GM19035 (cell line): Measurements from ENCODE around the gene TTL.
A peak's percentile ranks its signal among the peaks of the same experiment; 100 is the strongest.

ENCODE experiments used
- ATAC-seq: cut with Tn5 transposase; IDR thresholded peaks from one replicate; pipeline ENCODE4 v1.9.1; 2021; ENCODE audit not compliant: unreplicated experiment

Gene TTL

DNA sequence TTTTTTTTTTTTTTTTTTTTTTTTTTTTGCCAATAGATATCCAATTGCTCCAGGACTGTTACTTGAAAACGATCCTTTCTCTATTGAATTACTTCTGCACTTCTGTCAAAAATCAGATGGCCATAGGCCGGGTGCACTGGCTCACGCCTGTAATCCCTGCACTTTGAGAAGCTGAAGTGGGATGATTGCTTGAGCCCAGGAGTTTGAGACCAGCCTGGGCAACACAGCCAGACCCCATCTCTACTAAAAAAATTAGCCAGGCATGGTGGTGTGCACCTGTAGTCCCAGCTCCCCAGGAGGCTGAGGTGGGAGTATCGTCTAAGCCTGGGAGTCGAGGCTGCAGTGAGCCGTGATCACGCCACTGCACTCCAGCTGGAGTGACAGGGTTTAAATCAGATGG lies 98.1 kb downstream of the TTL start:
- ATAC-seq: no peak

DNA sequence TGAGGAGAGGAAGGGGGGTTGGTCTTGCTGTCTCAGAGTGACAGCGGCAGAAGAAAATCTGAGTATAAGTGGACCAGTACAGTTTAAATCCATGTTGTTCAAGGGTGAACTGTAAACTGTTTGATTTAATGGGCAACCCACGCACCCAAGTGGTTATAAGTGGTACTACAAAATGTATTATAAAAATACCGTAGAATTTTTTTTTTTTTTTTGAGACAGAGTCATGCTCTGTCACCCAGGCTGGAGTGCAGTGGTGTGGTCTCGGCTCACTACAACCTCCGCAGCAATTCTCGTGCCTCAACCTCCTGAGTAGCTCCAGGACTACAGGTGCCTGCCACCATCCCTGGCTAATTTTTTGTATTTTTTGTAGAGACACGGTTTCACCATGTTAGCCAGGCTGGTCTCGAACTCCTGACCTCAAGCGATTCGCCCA lies 100.4 kb downstream of the TTL start:
- ATAC-seq: no peak

DNA sequence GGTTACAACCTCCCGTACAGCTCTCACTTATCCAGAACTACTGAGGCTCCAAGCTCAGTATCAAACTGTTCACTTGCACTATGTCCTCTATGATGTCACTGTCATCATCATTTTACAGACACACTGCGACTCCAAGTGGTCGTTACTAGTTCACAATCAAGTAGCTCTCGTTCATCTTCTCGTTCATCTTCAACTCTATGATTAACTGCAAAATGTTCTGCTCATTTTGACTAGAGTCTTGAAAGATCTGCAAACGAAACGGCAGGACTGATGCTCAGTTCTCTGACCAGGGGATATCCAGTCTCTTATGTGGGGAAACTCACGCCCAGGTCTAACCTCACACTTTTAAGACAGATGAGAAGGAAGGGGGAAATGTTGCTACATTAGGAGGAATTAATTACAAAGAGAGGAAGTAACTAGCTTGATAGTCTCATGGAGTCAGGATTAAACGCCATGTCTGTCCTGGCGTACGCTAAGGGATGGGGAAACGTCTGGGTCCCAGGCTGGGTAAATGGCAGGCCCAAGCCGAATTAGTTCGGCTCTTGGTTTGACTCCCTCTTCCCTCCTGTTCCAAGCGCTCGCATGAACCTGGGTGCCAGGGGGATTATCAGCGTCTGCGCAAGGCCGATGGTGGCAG lies 101.7 kb downstream of the TTL start:
- no peak for ATAC-seq

DNA sequence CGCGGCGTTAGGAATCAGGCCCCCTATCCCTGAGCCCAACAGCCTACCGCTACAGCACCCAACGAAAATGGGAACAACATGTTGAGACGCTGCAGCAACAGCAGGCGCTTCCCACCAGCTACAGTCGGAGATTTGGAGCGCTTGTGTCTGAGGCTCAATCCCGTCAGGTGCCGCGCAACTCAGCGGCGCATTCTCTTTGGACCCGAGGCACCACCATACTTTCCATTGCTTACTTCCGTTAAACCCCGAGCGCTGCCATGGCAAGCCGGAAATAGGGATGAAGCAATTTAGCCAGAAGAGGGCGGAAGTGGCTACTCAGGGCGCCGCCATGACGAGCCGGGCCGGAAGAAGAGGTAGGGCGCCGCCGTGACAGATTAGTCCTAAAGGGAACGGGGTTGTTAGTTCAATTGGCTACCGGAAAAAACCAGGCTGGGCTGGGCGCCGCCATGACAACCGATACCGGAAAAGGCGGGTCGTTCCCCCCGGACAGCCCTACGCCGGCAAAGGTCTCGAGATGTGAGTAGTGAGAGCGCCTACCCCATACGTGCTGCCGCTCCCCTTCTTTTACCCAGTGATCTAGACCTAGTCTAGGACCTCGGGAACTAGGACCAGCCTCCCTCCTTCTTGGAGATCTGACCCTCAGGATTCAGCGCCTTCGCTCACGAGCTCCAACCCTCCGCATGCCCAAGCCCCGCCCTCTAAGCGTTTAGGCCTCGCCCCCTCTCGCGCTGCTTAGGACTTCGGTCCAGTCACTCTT lies 102.4 kb downstream of the TTL start, which contains the start of gene CHCHD5:
TSS of gene CHCHD5 (plus strand) at position 476 of the 757 bp plus-strand sequence. CDS start at position 515, 39 bp downstream.
- peak; percentile 87 for ATAC-seq

DNA sequence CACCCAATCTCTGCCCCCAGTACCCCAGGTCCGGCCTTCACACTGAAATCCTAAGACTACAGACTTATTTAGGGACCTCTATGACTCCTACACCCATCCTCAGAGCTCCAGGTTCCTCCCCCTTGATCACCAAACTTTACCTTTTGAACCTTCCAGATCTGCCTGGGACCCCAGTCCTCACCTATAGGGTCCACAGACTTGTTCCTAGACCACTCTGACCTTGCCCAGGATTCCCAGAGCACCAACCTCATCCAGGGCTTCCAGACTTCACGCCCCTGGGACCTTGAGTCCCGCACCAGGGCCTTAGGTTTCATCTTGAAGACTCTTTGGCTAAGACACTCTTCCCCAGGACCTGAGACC lies 102.9 kb downstream of the TTL start:
- ATAC-seq: no peak

DNA sequence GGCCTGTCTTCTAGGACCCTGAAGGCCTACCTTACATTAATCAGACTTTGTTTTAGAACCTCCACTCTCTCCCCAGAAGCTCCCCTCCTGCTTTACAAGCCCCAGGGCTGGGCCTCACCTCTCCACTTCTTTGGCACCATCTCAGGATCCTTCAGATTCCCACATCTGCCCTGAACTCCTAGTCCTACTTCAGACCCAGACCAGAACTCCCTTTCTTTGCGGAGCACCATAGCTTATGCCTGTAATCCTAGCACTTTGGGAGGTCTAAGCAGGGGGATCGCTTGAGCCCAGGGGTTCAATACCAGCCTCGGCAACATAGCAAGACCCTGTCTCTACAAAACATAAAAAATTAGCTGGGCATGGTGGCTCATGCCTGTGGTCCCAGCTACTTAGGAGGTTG lies 103.4 kb downstream of the TTL start:
- ATAC-seq: no peak

DNA sequence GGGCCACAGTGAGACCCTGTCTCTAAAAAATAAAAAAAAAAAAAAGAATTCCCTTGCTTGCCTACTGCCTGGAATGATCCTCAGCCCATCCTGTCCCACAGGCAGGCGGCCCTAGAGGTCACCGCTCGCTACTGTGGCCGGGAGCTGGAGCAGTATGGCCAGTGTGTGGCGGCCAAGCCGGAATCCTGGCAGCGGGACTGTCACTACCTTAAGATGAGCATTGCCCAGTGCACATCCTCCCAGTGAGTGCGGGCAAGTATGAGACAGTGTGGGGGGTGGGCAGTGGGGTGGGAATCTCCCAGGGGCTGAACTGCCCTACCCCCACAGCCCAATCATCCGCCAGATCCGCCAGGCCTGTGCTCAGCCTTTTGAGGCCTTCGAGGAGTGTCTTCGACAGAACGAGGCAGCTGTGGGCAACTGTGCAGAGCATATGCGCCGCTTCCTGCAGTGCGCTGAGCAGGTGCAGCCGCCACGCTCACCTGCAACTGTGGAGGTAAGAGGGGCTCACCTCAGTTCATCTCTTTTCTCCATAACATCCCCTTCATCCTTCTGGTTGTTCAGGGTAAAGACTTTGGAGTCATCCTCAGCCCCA lies 104.0 kb downstream of the TTL start:
- no peak for ATAC-seq

DNA sequence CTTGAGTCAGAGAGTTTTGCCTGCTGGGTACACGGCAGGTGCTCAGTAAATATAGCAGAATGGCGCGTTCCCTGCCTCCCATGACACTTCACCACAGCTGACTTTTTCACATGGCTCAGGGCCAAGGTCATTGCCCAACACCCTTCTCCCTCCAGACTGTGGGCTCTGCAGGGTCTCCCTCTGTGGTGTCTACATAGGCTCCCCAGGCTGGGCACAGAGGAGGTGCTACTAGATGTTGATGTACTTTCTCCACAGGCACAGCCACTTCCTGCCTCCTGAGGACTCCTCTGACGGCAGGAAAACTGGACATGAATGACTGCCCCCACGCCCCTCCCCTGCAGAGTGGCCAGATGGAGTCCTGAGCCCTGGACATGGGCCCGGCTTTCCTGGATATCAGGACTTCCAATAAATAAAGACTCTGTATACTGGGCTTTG lies 106.7 kb downstream of the TTL start:
- no peak for ATAC-seq
